NCI-H1694 treated with DMSO at 0.1 percent for 48 hours (cell line): ENCODE measurements around the gene EYS.

Experiments used
- DNase-seq: peaks from one replicate; lab custom pipeline; 2025; lab: John Stamatoyannopoulos, UW

EYS gene

DNA sequence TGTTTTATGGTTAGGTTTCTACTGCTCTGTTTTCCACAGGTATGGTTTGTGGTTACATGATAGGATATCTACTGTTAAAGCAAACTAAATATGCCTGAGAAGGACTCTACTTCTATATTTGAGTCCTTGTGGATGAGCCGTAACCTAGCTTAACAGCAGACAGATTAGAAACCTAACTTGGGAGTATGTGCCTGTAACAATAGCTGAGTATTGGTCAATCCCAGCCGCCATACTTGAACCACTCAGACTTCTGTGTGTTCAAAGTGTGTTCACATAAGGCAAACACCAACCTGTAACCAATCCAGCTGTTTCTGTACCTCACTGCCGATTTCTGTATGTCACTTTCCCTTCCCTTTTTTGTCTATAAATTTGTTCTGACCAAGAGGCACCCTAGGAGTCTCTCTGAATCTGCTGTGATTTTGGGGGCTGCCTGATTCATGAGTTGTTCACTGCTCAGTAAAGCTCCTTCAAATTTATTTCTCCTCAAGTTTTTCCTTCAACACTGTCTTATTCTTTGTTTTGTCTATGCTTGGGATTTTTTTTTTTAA lies 2034.4 kb downstream of the EYS start:
- DNase-seq: no peak

DNA sequence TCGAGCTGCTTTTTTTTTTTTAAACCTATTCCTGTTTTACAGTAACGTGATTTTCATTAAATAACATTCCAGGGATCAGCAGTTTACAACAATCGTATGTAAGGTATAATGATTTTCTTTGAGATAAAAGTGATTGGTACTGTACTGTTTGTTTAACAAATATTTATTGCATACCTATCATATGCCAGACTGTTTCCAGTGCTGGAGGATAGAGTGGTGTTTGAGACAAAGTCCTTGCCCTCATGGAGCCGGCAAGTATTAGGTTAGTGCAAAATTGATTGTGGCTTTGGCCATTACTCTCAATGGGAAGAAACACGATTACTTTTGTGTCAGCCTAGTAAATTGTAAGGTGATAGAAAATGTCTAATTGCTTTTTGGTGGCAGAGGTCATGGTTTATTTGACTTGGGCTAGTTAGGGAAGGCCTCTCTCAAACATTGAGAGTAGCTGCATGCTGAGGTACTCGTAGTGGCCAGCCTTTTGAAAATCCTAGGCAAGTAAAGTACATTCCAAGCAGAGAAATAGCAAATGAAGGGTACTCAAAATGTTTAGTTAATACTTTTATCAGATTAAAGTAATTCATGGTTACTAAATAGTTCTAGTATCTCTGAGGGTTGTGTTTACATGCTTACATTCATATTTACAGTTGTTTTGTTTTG lies 2035.8 kb downstream of the EYS start:
- no peak for DNase-seq
